Body of pancreas (tissue), 4 donors: Measurements from ENCODE around the gene CDKN2AIP. TPM values are rescaled to one million over a fixed set of nuclear protein-coding genes. Genes with fewer than 3 reads are reported as not detected.
"Not testable (repeated sequence)": the region's sequence is repeated elsewhere in the genome, so short reads cannot be mapped to it uniquely, and the experiment has no call there.

Experiments used
- ATAC-seq: fragments of 150-250 bp; one replicate; pipeline ENCODE4 v1.9.1; 2016
- DNase-seq, 4 donors: peaks; one replicate each; pipeline ENCODE4 v3.0.0-alpha.2; 2019
- H3K27ac ChIP-seq, 4 donors: fragments of 200-600 bp; sonication (generic); 1 replicate in 3 of 4; 2 replicates in 1 of 4; pipeline versions ENCODE4 v1.5.1 to v1.6.1; 2016 to 2019; ENCODE audit warnings: mild to moderate bottlenecking in 1 of 4, mixed read lengths in 1 of 4, moderate library complexity in 1 of 4
- H3K27me3 ChIP-seq, 2 donors: fragments of 200-600 bp; sonication (generic); one replicate each; pipeline ENCODE4 v1.6.0; 2016; ENCODE audit warnings: mild to moderate bottlenecking in 1 of 2
- H3K36me3 ChIP-seq, 2 donors: fragments of 200-600 bp; sonication (generic); replicated peaks in 1 of 2; 2 replicates each; pipeline ENCODE4 v1.5.1; 2016; ENCODE audit warnings: low read depth in 2 of 2; ENCODE audit not compliant: insufficient read depth in 1 of 2
- H3K4me1 ChIP-seq: fragments of 200-600 bp; sonication (generic); one replicate; pipeline ENCODE4 v1.6.0; 2016
- H3K4me3 ChIP-seq, 2 donors: fragments of 200-600 bp; sonication (generic); 1 replicate in 1 of 2; 2 replicates in 1 of 2; pipeline ENCODE4 v1.5.1; 2016 to 2019
- H3K9me3 ChIP-seq, 3 donors: fragments of 200-600 bp; sonication (generic); 1 replicate in 2 of 3; 2 replicates in 1 of 3; pipeline ENCODE4 v1.5.1; 2016
- POLR2A ChIP-seq, 3 donors: fragments of 450-650 bp; IDR thresholded peaks; one replicate each; pipeline ENCODE4 v1.6.1; 2016; ENCODE audit warnings: antibody characterized with exemption in 3 of 3, mild to moderate bottlenecking in 2 of 3
- WGBS, 2 donors: methylation state at CpG; one replicate each; pipeline ENCODE4 v1.1.5; 2017; 5-methylcytosine and 5-hydroxymethylcytosine counted together
- intact Hi-C: fragments of 100-400 bp; cut with DNase I; formaldehyde crosslinking; loops from one replicate; pipeline ENCODE4 v1.15.1; 2023
- total RNA-seq, 2 donors: library from RNA; depleted of rRNA; stranded (reverse); fragments of >200 nt; gene quantifications; one replicate each; pipeline ENCODE4 v1.1.0, GENCODE V29; 2016
- TF ChIP-seq, protein P1 (sequence below), 7 experiments: fragments of 450-650 bp in 4 of 7; fragments of 200-600 bp in 3 of 7; sonication (generic) in 3 of 7; IDR thresholded peaks; one replicate each; pipeline ENCODE4 v1.5.1; 2016 to 2019; ENCODE audit warnings: antibody characterized with exemption in 7 of 7

The CDKN2AIP gene
- total RNA-seq, 2 donors from 2014 or later: 10.9 to 20.4 TPM

DNA sequence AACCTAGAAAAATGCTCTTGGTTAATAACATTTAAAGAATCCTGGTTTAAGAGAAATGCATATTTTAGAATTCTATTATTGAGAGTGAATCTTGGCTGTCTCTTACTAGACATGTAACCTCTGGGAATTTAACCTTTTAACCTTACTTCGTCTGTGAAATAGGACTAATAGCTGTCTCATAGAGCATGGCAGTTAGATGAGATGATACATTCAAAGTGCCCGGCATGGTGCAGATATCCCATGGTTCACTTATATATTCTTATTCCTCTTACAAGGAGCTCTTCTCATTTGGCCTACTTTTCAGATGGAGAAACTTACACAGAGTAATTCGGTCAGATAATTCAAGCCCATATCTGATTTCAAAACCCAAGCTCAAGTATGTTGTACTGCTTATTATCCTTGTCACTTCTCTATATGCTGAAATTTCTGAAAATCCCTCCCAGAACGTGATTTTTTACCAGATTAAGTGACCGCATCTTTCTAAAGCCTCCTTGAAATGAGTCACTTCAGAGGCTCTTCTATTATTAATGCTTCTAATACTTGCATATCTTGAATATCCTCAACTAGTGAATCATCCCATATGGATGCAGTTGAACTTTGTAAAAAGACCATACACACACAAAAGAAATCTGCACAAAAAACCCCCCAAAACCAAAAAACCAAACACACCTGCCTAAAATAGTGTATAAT, 4.9 kb downstream of the CDKN2AIP start:
- Histone ChIP-seq H3K9me3 (no peaks in the 10 kb centered on the region), H3K4me3 (no peak overlapping the region), H3K4me1 (peaks cover 45% of the 10 kb centered on the region), H3K27ac (no peak overlapping the region), H3K36me3 (peaks cover 9 to 10% of the 10 kb centered on the region in 2 donors), H3K27me3 (no peaks in the 10 kb centered on the region)
- ATAC-seq (no peak), DNase-seq (no peak)
- intact Hi-C loops: no loop called here
- TF ChIP-seq, protein P1, sequence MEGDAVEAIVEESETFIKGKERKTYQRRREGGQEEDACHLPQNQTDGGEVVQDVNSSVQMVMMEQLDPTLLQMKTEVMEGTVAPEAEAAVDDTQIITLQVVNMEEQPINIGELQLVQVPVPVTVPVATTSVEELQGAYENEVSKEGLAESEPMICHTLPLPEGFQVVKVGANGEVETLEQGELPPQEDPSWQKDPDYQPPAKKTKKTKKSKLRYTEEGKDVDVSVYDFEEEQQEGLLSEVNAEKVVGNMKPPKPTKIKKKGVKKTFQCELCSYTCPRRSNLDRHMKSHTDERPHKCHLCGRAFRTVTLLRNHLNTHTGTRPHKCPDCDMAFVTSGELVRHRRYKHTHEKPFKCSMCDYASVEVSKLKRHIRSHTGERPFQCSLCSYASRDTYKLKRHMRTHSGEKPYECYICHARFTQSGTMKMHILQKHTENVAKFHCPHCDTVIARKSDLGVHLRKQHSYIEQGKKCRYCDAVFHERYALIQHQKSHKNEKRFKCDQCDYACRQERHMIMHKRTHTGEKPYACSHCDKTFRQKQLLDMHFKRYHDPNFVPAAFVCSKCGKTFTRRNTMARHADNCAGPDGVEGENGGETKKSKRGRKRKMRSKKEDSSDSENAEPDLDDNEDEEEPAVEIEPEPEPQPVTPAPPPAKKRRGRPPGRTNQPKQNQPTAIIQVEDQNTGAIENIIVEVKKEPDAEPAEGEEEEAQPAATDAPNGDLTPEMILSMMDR (IDR thresholded peaks at IDR 0.05): no peak
- 80 to 87% methylated on average over 5 of the region's 5 CpGs for WGBS, 2 donors

- TF ChIP-seq, protein P1 (IDR thresholded peaks at IDR 0.05): no peak
- no peak for TF ChIP-seq POLR2A (IDR thresholded peaks at IDR 0.05)
- Histone ChIP-seq H3K27ac (no peak overlapping the region), H3K4me3 (no peak overlapping the region), H3K4me1 (peaks cover 45% of the 10 kb centered on the region), H3K36me3 (peaks cover 9 to 10% of the 10 kb centered on the region in 2 donors), H3K9me3 (no peaks in the 10 kb centered on the region), H3K27me3 (no peaks in the 10 kb centered on the region)
- no peak for DNase-seq
- no peak for ATAC-seq
- intact Hi-C loops: no loop called here
- 82 to 90% methylated on average over 1 of the region's 1 CpG for WGBS, 2 donors
Measured at GRCh38 chr4:183450108-183450507, 5.7 kb downstream of the CDKN2AIP start.

GRCh38 chr4:183455431-183456195, 11.2 kb downstream of the CDKN2AIP start:
- H3K4me3 ChIP-seq: no peak overlapping the region
- intact Hi-C loops: no loop called here
- ATAC-seq: no peak
- 80 to 86% methylated on average over 7 of the region's 7 CpGs for WGBS, 2 donors
- peaks cover 0 to 1% of the 10 kb centered on the region in 2 donors for H3K36me3 ChIP-seq
- TF ChIP-seq, protein P1 (IDR thresholded peaks at IDR 0.05): no peak
- TF ChIP-seq POLR2A (IDR thresholded peaks at IDR 0.05): no peak
- DNase-seq: no peak
- H3K9me3 ChIP-seq: no peaks in the 10 kb centered on the region
- H3K4me1 ChIP-seq: no peaks in the 10 kb centered on the region
- no peaks in the 10 kb centered on the region for H3K27me3 ChIP-seq
- no peak overlapping the region for H3K27ac ChIP-seq

GRCh38 chr4:183458005-183458404, 13.6 kb downstream of the CDKN2AIP start:
- Histone ChIP-seq H3K27ac (no peak overlapping the region), H3K27me3 (no peaks in the 10 kb centered on the region), H3K4me3 (no peak overlapping the region), H3K4me1 (no peaks in the 10 kb centered on the region), H3K9me3 (no peaks in the 10 kb centered on the region), H3K36me3 (no peaks in the 10 kb centered on the region)
- 72 to 77% methylated on average over 5 of the region's 5 CpGs for WGBS, 2 donors
- intact Hi-C loops: no loop called here
- ATAC-seq: no peak
- TF ChIP-seq, protein P1 (IDR thresholded peaks at IDR 0.05): no peak
- TF ChIP-seq POLR2A (IDR thresholded peaks at IDR 0.05): no peak
- DNase-seq: no peak

DNA sequence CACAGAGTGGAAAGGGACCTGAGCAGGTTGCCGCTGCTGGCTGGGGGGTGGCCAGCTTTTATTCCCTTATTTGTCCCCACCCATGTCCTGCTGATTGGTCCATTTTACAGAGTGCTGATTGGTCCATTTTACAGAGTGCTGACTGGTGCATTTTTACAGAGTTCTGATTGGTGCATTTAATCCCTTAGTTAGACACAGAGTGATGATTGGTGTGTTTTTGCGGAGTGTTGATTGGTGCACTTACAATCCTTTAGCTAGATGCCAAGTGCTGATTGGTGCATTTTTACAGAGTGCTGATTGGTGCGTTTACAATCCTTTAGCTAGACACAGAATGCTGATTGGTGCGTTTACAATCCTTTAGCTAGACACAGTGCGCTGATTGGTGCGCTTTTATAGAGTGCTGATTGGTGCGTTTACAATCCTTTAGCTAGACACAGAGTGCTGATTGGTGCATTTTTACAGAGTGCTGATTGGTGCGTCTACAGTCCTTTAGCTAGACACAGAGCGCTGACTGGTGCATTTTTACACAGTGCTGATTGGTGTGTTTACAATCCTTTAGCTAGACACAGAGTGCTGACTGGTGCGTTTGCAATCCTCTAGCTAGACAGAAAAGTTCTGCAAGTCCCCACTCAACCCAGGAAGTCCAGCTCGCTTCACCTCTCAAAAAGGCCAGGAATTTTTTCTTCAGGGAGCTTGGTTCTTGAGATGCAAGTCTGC, 19.6 kb downstream of the CDKN2AIP start:
- DNase-seq, H3K27me3 ChIP-seq, H3K9me3 ChIP-seq, intact Hi-C loops, H3K4me3 ChIP-seq, H3K4me1 ChIP-seq, H3K27ac ChIP-seq, H3K36me3 ChIP-seq, ATAC-seq: not testable (repeated sequence)
- WGBS, 2 donors: 47 to 70% methylated on average over 6 to 11 of the region's 11 CpGs

- H3K4me1 ChIP-seq, ATAC-seq, H3K27me3 ChIP-seq, DNase-seq, H3K4me3 ChIP-seq, H3K9me3 ChIP-seq, H3K27ac ChIP-seq, intact Hi-C loops, H3K36me3 ChIP-seq: not testable (repeated sequence)
- 43 to 59% methylated on average over 5 of the region's 5 CpGs for WGBS, 2 donors
Measured at GRCh38 chr4:183465879-183466278, 21.4 kb downstream of the CDKN2AIP start.
